ENCODE measurements around the gene RERE. TPM values are rescaled to one million over a fixed set of nuclear protein-coding genes. Genes with fewer than 3 reads are reported as not detected.
A peak's percentile ranks its signal among the peaks of the same experiment; 100 is the strongest.
"Not testable (repeated sequence)": the region's sequence is repeated elsewhere in the genome, so short reads cannot be mapped to it uniquely, and the experiment has no call there.

Gene RERE
- polyA plus RNA-seq, 6 donors from 2014 or later, result 10.7 to 50.1 (median 22.3) TPM

DNA sequence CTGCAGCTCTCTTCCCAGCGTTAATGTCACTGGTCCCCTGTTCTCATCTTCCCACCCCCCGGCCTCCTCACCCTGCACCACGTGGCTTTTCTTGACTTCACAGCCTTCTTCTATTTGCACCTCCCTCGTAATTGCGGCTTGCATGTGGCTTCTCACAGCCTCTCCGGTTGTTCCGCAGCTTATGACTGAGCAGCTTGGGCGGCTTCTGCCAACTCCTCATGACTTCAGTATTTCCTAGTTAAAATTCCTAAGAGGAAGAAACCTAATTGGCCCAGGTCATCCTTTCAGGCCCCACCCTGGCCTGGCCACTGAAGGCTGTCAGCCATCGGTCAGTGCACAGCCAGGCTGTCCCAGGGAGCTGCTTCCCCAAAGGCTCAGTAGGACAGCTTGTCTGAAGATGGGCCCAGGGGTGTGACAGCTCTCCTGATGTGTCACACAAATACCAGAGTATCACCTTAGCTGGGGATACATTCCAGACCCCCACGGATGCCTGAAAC lies 8.6 kb upstream of the RERE start:
- H3K36me3 Mint-ChIP-seq, result no peaks in the 10 kb centered on the region
- ATAC-seq (ENCODE audit: low read depth in 2 of 2) (no peak), DNase-seq (no peak)
- H3K27me3 Mint-ChIP-seq, result peaks cover 0 to 7% (median 6%) of the 10 kb centered on the region in 3 donors
- peak overlapping the region in 1 of 8 donors; percentile 29 for H3K4me3 Mint-ChIP-seq
- no peaks in the 10 kb centered on the region for H3K9me3 Mint-ChIP-seq
- peaks cover 9 to 20% (median 12%) of the 10 kb centered on the region in 3 donors for H3K4me1 Mint-ChIP-seq
- H3K27ac Mint-ChIP-seq, result no peak overlapping the region

GRCh38 chr1:8823295-8823664 lies 5.8 kb upstream of the RERE start:
- Mint-ChIP-seq H3K4me1 (peaks cover 1 to 7% (median 1%) of the 10 kb centered on the region in 3 donors), H3K9me3 (no peaks in the 10 kb centered on the region), H3K27ac (no peak overlapping the region), H3K27me3 (peaks cover 0 to 6% (median 4%) of the 10 kb centered on the region in 3 donors), H3K4me3 (peak overlapping the region in 1 of 8 donors; percentile 1), H3K36me3 (no peaks in the 10 kb centered on the region)
- DNase-seq (no peak), ATAC-seq (ENCODE audit: low read depth in 2 of 2) (no peak)

DNA sequence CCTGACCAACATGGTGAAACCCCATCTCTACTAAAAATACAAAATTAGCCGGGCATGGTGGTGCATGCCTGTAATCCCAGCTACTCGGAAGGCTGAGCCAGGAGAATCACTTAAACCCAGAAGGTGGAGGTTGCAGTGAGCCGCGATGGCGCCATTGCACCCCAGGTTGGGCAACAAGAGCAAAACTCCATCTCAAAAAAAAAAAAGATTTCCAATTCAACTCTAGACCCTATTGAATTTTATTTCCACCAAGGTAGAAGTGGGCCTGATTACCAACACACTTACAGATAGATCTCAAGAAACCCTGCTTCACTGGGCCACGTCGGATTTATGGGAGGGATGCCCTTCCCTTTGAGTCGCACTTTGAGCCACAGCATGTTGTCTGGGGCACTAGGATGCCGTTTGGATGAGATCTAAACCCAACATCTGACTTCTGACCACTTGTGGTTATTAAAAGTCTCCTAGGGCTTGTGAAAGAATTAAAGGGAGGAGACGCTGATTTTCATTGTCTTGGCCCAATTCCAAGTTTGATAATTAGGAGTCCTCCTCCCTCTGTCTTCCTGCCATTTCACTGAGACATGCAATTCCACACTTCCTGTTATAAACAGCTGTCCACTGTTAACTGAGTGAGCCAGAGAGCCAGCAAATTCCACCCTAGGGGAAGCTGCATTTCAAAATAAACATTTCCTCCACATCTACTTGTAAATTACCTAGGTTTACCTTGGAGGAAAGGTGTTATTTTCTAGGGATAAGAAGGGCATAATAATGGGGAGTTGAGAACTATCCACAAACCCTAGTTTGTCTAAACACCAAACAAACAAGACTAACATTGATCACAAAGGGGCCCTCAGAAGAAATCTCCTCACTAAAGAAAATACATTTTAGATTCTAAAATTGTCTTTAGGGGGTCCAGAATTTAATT lies 5.2 kb upstream of the RERE start:
- no peak overlapping the region for H3K27ac Mint-ChIP-seq
- no peaks in the 10 kb centered on the region for H3K9me3 Mint-ChIP-seq
- H3K4me3 Mint-ChIP-seq, result peak overlapping the region in 1 of 8 donors; percentile 22
- DNase-seq, result no peak
- H3K36me3 Mint-ChIP-seq, result no peaks in the 10 kb centered on the region
- H3K4me1 Mint-ChIP-seq, result peaks cover 5 to 10% (median 6%) of the 10 kb centered on the region in 3 donors
- no peak for ATAC-seq (ENCODE audit: low read depth in 2 of 2)
- peaks cover 0 to 6% (median 4%) of the 10 kb centered on the region in 3 donors for H3K27me3 Mint-ChIP-seq

GRCh38 chr1:8821084-8821483 lies 3.6 kb upstream of the RERE start:
- Mint-ChIP-seq H3K27ac (no peak overlapping the region), H3K36me3 (no peaks in the 10 kb centered on the region), H3K4me3 (no peak overlapping the region), H3K27me3 (peaks cover 0 to 6% (median 4%) of the 10 kb centered on the region in 3 donors), H3K4me1 (peaks cover 11 to 17% (median 15%) of the 10 kb centered on the region in 3 donors), H3K9me3 (no peaks in the 10 kb centered on the region)
- ATAC-seq (ENCODE audit: low read depth in 2 of 2) (no peak), DNase-seq (no peak)

DNA sequence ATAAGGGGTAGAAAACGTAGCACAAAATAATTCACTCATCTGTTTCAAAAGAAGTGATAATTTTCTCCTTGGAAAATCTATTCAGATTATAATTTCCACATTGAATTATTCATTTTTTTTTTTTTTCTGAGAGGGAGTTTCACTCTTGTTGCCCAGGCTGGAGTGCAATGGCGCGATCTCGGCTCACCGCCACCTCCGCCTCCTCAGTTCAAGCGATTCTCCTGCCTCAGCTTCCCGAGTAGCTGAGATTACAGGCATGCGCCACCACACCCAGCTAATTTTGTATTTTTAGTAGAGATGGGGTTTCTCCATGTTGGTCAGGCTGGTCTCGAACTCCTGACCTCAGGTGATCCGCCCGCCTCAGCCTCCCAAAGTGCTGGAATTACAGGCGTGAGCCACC lies 1.3 kb upstream of the RERE start:
- peak overlapping the region in 3 of 6 donors; percentile 95 to 98 (median 96) for H3K27ac Mint-ChIP-seq
- not testable (repeated sequence) for H3K9me3 Mint-ChIP-seq; H3K36me3 Mint-ChIP-seq; DNase-seq; H3K27me3 Mint-ChIP-seq; ATAC-seq (ENCODE audit: low read depth in 2 of 2)
- peaks cover 30 to 38% (median 35%) of the 10 kb centered on the region in 3 donors for H3K4me1 Mint-ChIP-seq
- peak overlapping the region in 7 of 8 donors; percentile 15 to 95 (median 89) for H3K4me3 Mint-ChIP-seq

DNA sequence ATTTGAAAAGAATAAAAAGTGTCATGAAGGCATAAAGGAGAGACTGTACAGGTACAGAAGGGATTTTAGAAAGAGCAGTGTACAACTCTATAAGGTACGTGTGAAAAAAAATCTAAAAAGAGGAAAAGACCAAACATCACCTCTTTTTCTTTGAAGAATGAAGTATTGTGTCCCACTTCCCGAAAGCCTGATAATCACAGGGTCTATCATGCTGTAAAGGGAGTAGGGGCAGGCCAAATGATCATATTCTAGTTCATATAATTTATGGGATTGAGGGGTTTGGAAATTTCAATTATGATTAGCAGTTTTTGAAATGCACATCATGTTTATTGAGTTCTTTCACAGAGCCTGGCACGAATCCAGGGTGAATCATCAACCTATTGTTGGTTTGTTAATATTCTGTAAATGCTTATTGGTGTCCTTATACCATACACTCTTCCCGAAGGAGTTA lies 910 bp upstream of the RERE start:
- DNase-seq (no peak), ATAC-seq (ENCODE audit: low read depth in 2 of 2) (no peak)
- no peaks in the 10 kb centered on the region for H3K36me3 Mint-ChIP-seq
- H3K27me3 Mint-ChIP-seq, result peaks cover 0 to 3% (median 0%) of the 10 kb centered on the region in 3 donors
- H3K9me3 Mint-ChIP-seq, result no peaks in the 10 kb centered on the region
- H3K27ac Mint-ChIP-seq, result peak overlapping the region; percentile 92 to 98 (median 96)
- peaks cover 30 to 39% (median 39%) of the 10 kb centered on the region in 3 donors for H3K4me1 Mint-ChIP-seq
- peak overlapping the region; percentile 83 to 95 (median 92) for H3K4me3 Mint-ChIP-seq

DNA sequence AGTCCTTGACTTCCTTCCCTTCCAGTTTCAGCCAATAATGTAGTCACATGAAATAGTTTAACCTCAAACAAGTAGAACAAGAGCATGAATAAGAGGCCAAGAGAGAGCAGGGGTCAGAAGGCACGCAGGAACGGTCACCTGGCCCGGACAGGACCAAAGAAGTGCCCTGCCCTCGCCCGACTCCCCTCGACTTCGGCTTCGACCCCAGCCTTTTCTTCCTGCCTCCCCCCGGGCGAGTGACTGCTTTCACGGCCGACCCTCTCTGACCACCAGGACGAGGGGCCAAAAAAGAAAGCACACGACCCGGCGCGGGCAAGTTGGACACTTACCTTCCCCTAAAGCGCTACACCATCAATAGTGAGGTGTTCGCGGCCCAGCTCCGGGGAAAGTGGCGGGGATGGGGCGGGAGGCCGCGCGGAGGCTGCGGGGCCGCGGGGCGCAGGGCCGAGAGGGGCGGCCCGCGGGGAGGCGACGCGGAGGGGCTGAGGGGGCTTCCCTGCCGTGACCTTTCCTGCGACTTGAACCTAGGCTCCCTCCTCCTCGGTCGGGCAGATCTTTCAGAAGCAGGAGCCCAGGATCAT lies 519 bp downstream of the RERE start:
- Mint-ChIP-seq H3K27ac (peak overlapping the region; percentile 97 to 99 (median 98)), H3K36me3 (no peaks in the 10 kb centered on the region), H3K27me3 (no peaks in the 10 kb centered on the region), H3K9me3 (no peaks in the 10 kb centered on the region), H3K4me3 (peak overlapping the region; percentile 93 to 99 (median 95)), H3K4me1 (peaks cover 34 to 45% (median 44%) of the 10 kb centered on the region in 3 donors)
- peak; percentile 21 for DNase-seq
- peak; percentile 13 to 21 for ATAC-seq (ENCODE audit: low read depth in 2 of 2)

- DNase-seq (no peak), ATAC-seq (ENCODE audit: low read depth in 2 of 2) (no peak)
- no peaks in the 10 kb centered on the region for H3K27me3 Mint-ChIP-seq
- H3K4me3 Mint-ChIP-seq, result peak overlapping the region; percentile 93 to 99 (median 95)
- no peaks in the 10 kb centered on the region for H3K36me3 Mint-ChIP-seq
- H3K4me1 Mint-ChIP-seq, result peaks cover 34 to 46% (median 46%) of the 10 kb centered on the region in 3 donors
- peak overlapping the region; percentile 92 to 99 (median 98) for H3K27ac Mint-ChIP-seq
- no peaks in the 10 kb centered on the region for H3K9me3 Mint-ChIP-seq
Observed at GRCh38 chr1:8816264-8816663, 1.2 kb downstream of the RERE start.

DNA sequence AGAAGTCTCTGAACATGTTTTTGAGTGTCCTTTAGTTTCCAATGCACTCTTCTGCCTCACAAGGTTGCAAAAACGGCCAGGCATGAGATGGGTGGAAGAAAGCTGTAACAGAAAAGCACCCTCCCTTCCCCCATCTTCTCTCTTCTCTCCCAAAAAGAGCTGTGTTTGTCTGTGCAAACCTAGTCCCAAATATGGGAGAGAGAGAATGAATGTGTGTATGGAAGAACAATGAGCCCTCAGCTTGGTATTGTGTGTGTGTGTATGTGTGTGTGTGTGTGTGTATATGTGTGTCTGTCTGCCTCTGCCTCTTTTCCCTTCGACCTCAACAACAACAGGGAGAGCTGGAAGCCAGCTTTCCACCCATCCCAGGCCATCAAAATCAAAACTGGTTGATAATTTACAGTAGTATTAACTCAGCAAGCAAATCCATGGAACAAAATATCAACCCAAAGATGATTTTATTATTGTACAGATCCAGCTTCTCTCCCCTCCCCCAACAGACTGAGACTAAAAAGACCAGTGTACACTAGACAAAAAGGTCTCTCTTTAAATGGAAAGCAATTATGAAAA lies 1.8 kb downstream of the RERE start:
- Mint-ChIP-seq H3K4me1 (peaks cover 34 to 52% (median 52%) of the 10 kb centered on the region in 3 donors), H3K27ac (peak overlapping the region; percentile 70 to 98 (median 93)), H3K9me3 (no peaks in the 10 kb centered on the region), H3K36me3 (no peaks in the 10 kb centered on the region), H3K27me3 (no peaks in the 10 kb centered on the region), H3K4me3 (peak overlapping the region; percentile 93 to 99 (median 95))
- no peak for DNase-seq
- no peak for ATAC-seq (ENCODE audit: low read depth in 2 of 2)

- Mint-ChIP-seq H3K27ac (peak overlapping the region in 5 of 6 donors; percentile 2 to 98 (median 59)), H3K27me3 (no peaks in the 10 kb centered on the region), H3K4me3 (peak overlapping the region; percentile 22 to 99 (median 81)), H3K9me3 (no peaks in the 10 kb centered on the region), H3K36me3 (no peaks in the 10 kb centered on the region), H3K4me1 (peaks cover 34 to 55% (median 52%) of the 10 kb centered on the region in 3 donors)
- ATAC-seq (ENCODE audit: low read depth in 2 of 2) (no peak), DNase-seq (no peak)
Observed at GRCh38 chr1:8814865-8815264, 2.6 kb downstream of the RERE start.

DNA sequence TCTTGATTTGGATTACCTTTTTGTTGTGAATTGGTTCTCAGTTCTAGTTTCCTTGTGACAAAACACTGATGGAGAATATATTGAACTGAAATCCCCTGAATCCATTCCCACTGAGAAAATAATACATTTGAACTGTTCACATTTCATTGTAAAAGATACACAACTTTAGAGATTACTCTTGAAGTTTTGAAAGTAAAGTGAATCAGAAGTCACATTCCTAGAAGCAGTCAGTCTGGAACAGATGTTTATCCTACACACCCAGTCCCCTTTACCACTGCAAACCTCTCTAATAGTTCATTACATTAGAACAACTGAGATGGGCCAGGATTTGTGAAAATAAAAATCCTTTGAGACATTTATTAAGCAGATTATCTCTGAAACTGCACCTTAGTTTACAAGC lies 3.4 kb downstream of the RERE start:
- Mint-ChIP-seq H3K36me3 (no peaks in the 10 kb centered on the region), H3K27me3 (no peaks in the 10 kb centered on the region), H3K27ac (peak overlapping the region in 1 of 6 donors; percentile 59), H3K9me3 (no peaks in the 10 kb centered on the region), H3K4me3 (peak overlapping the region in 1 of 8 donors; percentile 94), H3K4me1 (peaks cover 34 to 55% (median 53%) of the 10 kb centered on the region in 3 donors)
- no peak for DNase-seq
- ATAC-seq (ENCODE audit: low read depth in 2 of 2), result no peak

GRCh38 chr1:8813016-8813763 lies 4.2 kb downstream of the RERE start:
- DNase-seq (no peak), ATAC-seq (ENCODE audit: low read depth in 2 of 2) (no peak)
- Mint-ChIP-seq H3K36me3 (no peaks in the 10 kb centered on the region), H3K27ac (peak overlapping the region in 1 of 6 donors; percentile 1), H3K9me3 (no peaks in the 10 kb centered on the region), H3K27me3 (no peaks in the 10 kb centered on the region), H3K4me1 (peaks cover 36 to 59% (median 51%) of the 10 kb centered on the region in 3 donors), H3K4me3 (no peak overlapping the region)

Measured in naive B cell (primary cell).